ENCODE results near the gene OIT3. TPM values are rescaled to one million over a fixed set of nuclear protein-coding genes. Genes with fewer than 3 reads are reported as not detected.
A peak's percentile ranks its signal among the peaks of the same experiment; 100 is the strongest.

OIT3 gene
- total and polyA plus RNA-seq, 2 of the 8 experiments (the other 6 are each of a cell fraction or from before 2014, with no cell fraction given) = not detected

DNA sequence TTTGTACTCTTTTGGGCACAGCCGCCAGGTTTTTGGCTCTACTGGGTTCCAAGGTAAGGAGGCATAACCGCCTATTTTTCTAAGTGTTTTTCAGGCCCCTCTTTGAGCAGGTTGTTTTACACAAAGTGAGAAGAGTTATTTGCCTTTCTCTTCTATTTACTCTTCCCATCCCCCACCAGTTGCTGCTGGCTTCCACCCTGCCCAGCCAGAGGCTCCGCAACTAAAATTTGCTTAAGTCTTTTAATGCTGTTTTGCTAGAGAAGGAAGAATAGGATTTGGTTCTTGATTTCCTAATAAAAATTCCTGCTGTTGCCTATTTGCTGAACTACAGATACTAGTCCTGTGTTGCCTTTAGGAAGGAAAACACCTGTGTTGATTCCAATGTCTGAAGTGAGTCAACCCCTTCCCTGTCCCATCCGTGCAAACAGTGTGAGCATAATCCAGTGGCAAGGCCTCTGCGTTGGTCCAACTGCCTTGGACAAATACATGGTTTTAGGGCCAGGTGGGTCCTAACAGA lies 59.2 kb downstream of the OIT3 start (continued):
- TF ChIP-seq NRF1 (IDR thresholded peaks at IDR 0.05; ENCODE audit: low read depth, low read length) = no peak
- no peak for TF ChIP-seq PHF8 (conservative IDR thresholded peaks at IDR 0.05; ENCODE audit: low read depth, low read length)
- 0 out of 2 replicates have a peak, but pooled peaks have one; percentile 41 for TF ChIP-seq SP1 (IDR thresholded peaks at IDR 0.05; ENCODE audit: low read depth, low read length)
- TF ChIP-seq TAF1 (IDR thresholded peaks at IDR 0.05; ENCODE audit: low read depth, low read length) = no peak
- peak; percentile 87 for TF ChIP-seq ASH2L (IDR thresholded peaks at IDR 0.05; ENCODE audit: low read length)
- TF ChIP-seq SIRT6 (IDR thresholded peaks at IDR 0.05; ENCODE audit: low read length) = no peak
- no peak for TF ChIP-seq GTF2F1 (IDR thresholded peaks at IDR 0.05; ENCODE audit: borderline replicate concordance, low read depth, low read length)
- TF ChIP-seq CBX8 (IDR thresholded peaks at IDR 0.05; ENCODE audit: borderline replicate concordance, low read depth, low read length) = no peak
- TF ChIP-seq, protein P1, sequence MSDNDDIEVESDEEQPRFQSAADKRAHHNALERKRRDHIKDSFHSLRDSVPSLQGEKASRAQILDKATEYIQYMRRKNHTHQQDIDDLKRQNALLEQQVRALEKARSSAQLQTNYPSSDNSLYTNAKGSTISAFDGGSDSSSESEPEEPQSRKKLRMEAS (IDR thresholded peaks at IDR 0.05) = no peak
- no peak for TF ChIP-seq FOSL1 (IDR thresholded peaks at IDR 0.05; ENCODE audit: insufficient read depth, low read depth, low read length)
- TF ChIP-seq TCF12 (IDR thresholded peaks at IDR 0.05; ENCODE audit: low read depth, low read length) = no peak
- peak; percentile 84; the same call in 1 of the 2 replicates for TF ChIP-seq RBBP5 (IDR thresholded peaks at IDR 0.05; ENCODE audit: borderline replicate concordance, low read depth, low read length)
- no peak for TF ChIP-seq SIN3A (conservative IDR thresholded peaks at IDR 0.05 in 1 of 2, IDR thresholded peaks at IDR 0.05 in 1 of 2; ENCODE audit: low read depth in 1 of 2, low read length in 2 of 2)
- no peak for TF ChIP-seq EP300 (IDR thresholded peaks at IDR 0.05; ENCODE audit: borderline replicate concordance in 1 of 2, low read depth in 2 of 2, low read length in 2 of 2)

Measured in H1 (cell line).